Panc1 (cell line): ENCODE data around the gene C1QTNF12. TPM values are rescaled to one million over a fixed set of nuclear protein-coding genes. Genes with fewer than 3 reads are reported as not detected.
A peak's percentile ranks its signal among the peaks of the same experiment; 100 is the strongest.

ENCODE experiments used
- ATAC-seq: fragments of 200-7000 bp; cut with Tn5 transposase; 2 replicates; pipeline ENCODE4 v1.9.1; 2020; ENCODE audit warnings: mild to moderate bottlenecking, moderate library complexity
- BruUV-seq: library from RNA; stranded (reverse); fragments of 400-500 nt; replicated peaks from 2 replicates; lab custom pipeline; 2021; lab: Mats Ljungman, UMichigan
- CTCF ChIA-PET: fragments of 300-600 bp; sonication (Branson Sonifier 250); formaldehyde crosslinking; loops from one replicate; lab custom pipeline; 2022; ENCODE audit warnings: antibody characterized with exemption; lab: Charles Lee
- POLR2A ChIA-PET: fragments of 300-600 bp; sonication (Branson Sonifier 250); formaldehyde crosslinking; loops from one replicate; lab custom pipeline; 2022; ENCODE audit warnings: antibody characterized with exemption; lab: Charles Lee
- DNase-seq: peaks from one replicate; pipeline ENCODE4 v3.0.0-alpha.2; 2010; ENCODE audit warnings: low read depth, low spot score
- H3K27ac ChIP-seq: 2 replicates; pipeline ENCODE4 v1.5.1; 2011; ENCODE audit warnings: mild to moderate bottlenecking, low read length, inconsistent platforms
- H3K27me3 ChIP-seq: fragments of 200-500 bp; sonication (Bioruptor generic); 2 replicates; pipeline ENCODE4 v1.6.0; 2014; ENCODE audit warnings: low read length, inconsistent platforms; ENCODE audit not compliant: control insufficient read depth, insufficient read depth
- H3K36me3 ChIP-seq: fragments of 200-500 bp; sonication (Bioruptor generic); 2 replicates; pipeline ENCODE4 v1.5.1; 2014; ENCODE audit warnings: inconsistent platforms, mild to moderate bottlenecking, low read length, moderate library complexity; ENCODE audit not compliant: control insufficient read depth, insufficient read depth
- H3K4me1 ChIP-seq: 2 replicates; pipeline ENCODE4 v1.5.1; 2011; ENCODE audit warnings: inconsistent platforms, mild to moderate bottlenecking, low read length, moderate library complexity; ENCODE audit not compliant: control insufficient read depth, insufficient read depth
- H3K4me3 ChIP-seq, 2 experiments: 2 replicates each; pipeline ENCODE4 v1.5.1; 2011 to 2012; ENCODE audit warnings: low read depth in 2 of 2, low read length in 2 of 2, mild to moderate bottlenecking in 2 of 2, inconsistent platforms in 1 of 2, moderate library complexity in 1 of 2
- H3K9me3 ChIP-seq: fragments of 200-500 bp; sonication (Bioruptor generic); 2 replicates; pipeline ENCODE4 v1.5.1; 2014; ENCODE audit warnings: low read depth, mild to moderate bottlenecking, inconsistent platforms, low read length, moderate library complexity; ENCODE audit not compliant: control insufficient read depth, insufficient read depth
- CTCF ChIP-seq: fragments of 450-650 bp; IDR thresholded peaks from 2 replicates; pipeline ENCODE4 v1.5.1; 2017; ENCODE audit warnings: mild to moderate bottlenecking
- POLR2AphosphoS5 ChIP-seq: IDR thresholded peaks from 2 replicates; pipeline ENCODE4 v1.6.1; 2012; ENCODE audit warnings: mild to moderate bottlenecking, low read depth, low read length, moderate library complexity
- REST ChIP-seq, 2 experiments: IDR thresholded peaks; 2 replicates each; pipeline ENCODE4 v1.6.1; 2011 to 2012; ENCODE audit warnings: low read depth in 2 of 2, control low read depth in 1 of 2, low read length in 1 of 2, mild to moderate bottlenecking in 1 of 2, moderate library complexity in 1 of 2; ENCODE audit not compliant: insufficient read depth in 1 of 2
- SIN3A ChIP-seq: IDR thresholded peaks from 2 replicates; pipeline ENCODE4 v1.6.1; 2012; ENCODE audit warnings: low read depth, mild to moderate bottlenecking, low read length, moderate library complexity, borderline replicate concordance; ENCODE audit not compliant: insufficient read depth
- TCF7L2 ChIP-seq: IDR thresholded peaks from 2 replicates; pipeline ENCODE4 v1.6.1; 2011; ENCODE audit warnings: mild to moderate bottlenecking, low read depth, low read length, inconsistent platforms
- in situ Hi-C: cut with HindIII; loops from 2 replicates; pipeline ENCODE4 v1.10.0; 2016; ENCODE audit warnings: low sequenced_read_pairs, low pct_unique_long_range_greater_than_20kb
- intact Hi-C: fragments of 100-400 bp; cut with micrococcal nuclease; formaldehyde crosslinking; loops from one replicate; pipeline ENCODE4 v1.10.0; 2022; ENCODE audit not compliant: unreplicated experiment
- total RNA-seq: library from RNA; stranded (reverse); gene quantifications from one replicate; pipeline ENCODE4 v1.2.1, GENCODE V29; 2021; ENCODE audit not compliant: unreplicated experiment

The C1QTNF12 gene
- total RNA-seq, 1 experiment from 2014 or later = 41.4 TPM

- DNase-seq (no peak), ATAC-seq (no peak)
- Histone ChIP-seq H3K27me3 (no peaks in the 10 kb centered on the region), H3K9me3 (no peaks in the 10 kb centered on the region), H3K36me3 (peaks cover under 1% of the 10 kb centered on the region; the same call in 1 of the 2 replicates), H3K27ac (no peak overlapping the region), H3K4me3 (no peak overlapping the region), H3K4me1 (no peaks in the 10 kb centered on the region)
- ChIA-PET POLR2A (no interaction called here), CTCF (no interaction called here)
- in situ Hi-C loops (no loop called here), intact Hi-C loops (no loop called here)
- no peak for TF ChIP-seq SIN3A
- no peak for TF ChIP-seq TCF7L2
- TF ChIP-seq CTCF = no peak
- no peak for TF ChIP-seq POLR2AphosphoS5
- TF ChIP-seq REST (IDR thresholded peaks at IDR 0.05; ENCODE audit: insufficient read depth in 1 of 2, low read depth in 2 of 2, low read length in 1 of 2) = no peak
- no TSS peak for BruUV-seq
These were observed 23.2 kb downstream of the C1QTNF12 start for GRCh38 chr1:1223321-1223720.

GRCh38 chr1:1222575-1223225, 23.8 kb downstream of the C1QTNF12 start:
- no peak for DNase-seq
- TSS peak; percentile 32 for BruUV-seq
- Histone ChIP-seq H3K36me3 (peaks cover 2% of the 10 kb centered on the region; the same call in 1 of the 2 replicates), H3K9me3 (no peaks in the 10 kb centered on the region), H3K27ac (no peak overlapping the region), H3K4me1 (no peaks in the 10 kb centered on the region), H3K4me3 (no peak overlapping the region), H3K27me3 (no peaks in the 10 kb centered on the region)
- no peak for ATAC-seq
- POLR2A ChIA-PET = no interaction called here
- in situ Hi-C loops (no loop called here), intact Hi-C loops (no loop called here)
- CTCF ChIA-PET = no interaction called here
- TF ChIP-seq SIN3A = no peak
- no peak for TF ChIP-seq TCF7L2
- TF ChIP-seq CTCF = no peak
- TF ChIP-seq POLR2AphosphoS5 = no peak
- no peak for TF ChIP-seq REST (IDR thresholded peaks at IDR 0.05; ENCODE audit: insufficient read depth in 1 of 2, low read depth in 2 of 2, low read length in 1 of 2)
